KOPT-K1 (cell line): ENCODE data around the gene TUBGCP3.

Experiments
- H3K27ac ChIP-seq: fragments of 200-600 bp; sonication (generic); 2 replicates; pipeline ENCODE4 v1.5.1; 2016; ENCODE audit warnings: antibody characterized with exemption, mild to moderate bottlenecking, low read depth, low read length; ENCODE audit not compliant: poor library complexity, severe bottlenecking
- H3K36me3 ChIP-seq: fragments of 200-600 bp; sonication (generic); 2 replicates; pipeline ENCODE4 v1.5.1; 2017; ENCODE audit warnings: antibody characterized with exemption, mild to moderate bottlenecking, low read length, moderate library complexity; ENCODE audit not compliant: insufficient read depth
- H3K9me3 ChIP-seq: fragments of 200-600 bp; sonication (generic); 2 replicates; pipeline ENCODE4 v1.5.1; 2017; ENCODE audit warnings: antibody characterized with exemption, low read length, mild to moderate bottlenecking; ENCODE audit not compliant: insufficient read depth, poor library complexity, severe bottlenecking

TUBGCP3 gene

DNA sequence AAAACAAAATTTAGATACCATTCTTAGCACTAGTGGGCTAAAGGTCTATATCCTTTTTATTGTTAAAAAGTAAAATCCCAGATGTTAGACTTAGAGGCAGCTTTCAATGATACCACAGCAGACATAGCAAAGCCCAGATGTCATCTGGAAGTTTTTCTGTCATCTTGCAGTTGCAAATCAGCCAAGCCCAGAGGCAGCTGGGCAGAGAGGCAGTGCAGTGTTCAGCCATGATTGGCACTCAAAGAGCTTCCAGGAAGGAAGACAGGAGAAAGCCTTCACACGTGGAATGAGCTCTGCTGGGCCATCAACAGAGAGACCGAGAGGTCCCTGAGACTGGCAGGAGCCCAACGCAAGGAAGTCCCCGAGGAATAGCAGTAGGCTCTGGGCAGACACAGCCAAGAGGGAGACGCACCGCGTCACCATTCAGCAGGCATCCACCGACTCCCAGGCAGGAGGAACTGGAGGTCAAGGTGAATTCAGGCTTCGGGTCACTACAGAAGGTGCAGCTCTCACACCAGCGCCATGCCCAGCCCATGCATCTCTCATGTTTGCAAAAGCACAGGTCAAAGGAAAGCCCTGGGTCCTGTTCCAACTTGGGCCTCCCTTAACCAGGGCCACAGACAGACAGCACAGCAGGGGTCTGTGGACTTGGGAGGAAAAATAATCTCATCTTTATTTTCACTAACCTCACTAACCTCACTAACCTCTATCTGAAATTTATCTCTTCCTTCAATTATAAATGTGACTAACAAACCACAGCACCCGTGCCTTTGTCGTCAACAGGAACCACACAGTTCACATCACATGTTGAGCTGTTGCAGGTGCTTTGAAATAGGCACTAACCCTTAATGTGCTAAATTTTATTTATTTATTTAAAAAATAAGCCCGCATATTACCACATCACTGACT, 54.9 kb downstream of the TUBGCP3 start:
- Histone ChIP-seq H3K27ac (no peak overlapping the region), H3K36me3 (peaks cover 35% of the 10 kb centered on the region), H3K9me3 (no peaks in the 10 kb centered on the region)

GRCh38 chr13:112531263-112531794, 56.6 kb downstream of the TUBGCP3 start:
- H3K9me3 ChIP-seq = no peaks in the 10 kb centered on the region
- no peak overlapping the region for H3K27ac ChIP-seq

GRCh38 chr13:112530861-112531260, 57.1 kb downstream of the TUBGCP3 start:
- no peaks in the 10 kb centered on the region for H3K9me3 ChIP-seq
- no peak overlapping the region for H3K27ac ChIP-seq
- peaks cover 48% of the 10 kb centered on the region for H3K36me3 ChIP-seq

More at GRCh38 chr13:112531263-112531794, 56.6 kb downstream of the TUBGCP3 start:
- H3K36me3 ChIP-seq = peaks cover 43% of the 10 kb centered on the region

GRCh38 chr13:112529216-112529615, 58.7 kb downstream of the TUBGCP3 start:
- H3K36me3 ChIP-seq = peaks cover 54% of the 10 kb centered on the region
- H3K9me3 ChIP-seq = no peaks in the 10 kb centered on the region
- no peak overlapping the region for H3K27ac ChIP-seq

GRCh38 chr13:112526146-112526853, 61.7 kb downstream of the TUBGCP3 start:
- Histone ChIP-seq H3K36me3 (peaks cover 58% of the 10 kb centered on the region), H3K9me3 (no peaks in the 10 kb centered on the region)

GRCh38 chr13:112525356-112525945, 62.5 kb downstream of the TUBGCP3 start:
- Histone ChIP-seq H3K36me3 (peaks cover 59% of the 10 kb centered on the region), H3K9me3 (no peaks in the 10 kb centered on the region)

More at GRCh38 chr13:112526146-112526853, 61.7 kb downstream of the TUBGCP3 start:
- no peak overlapping the region for H3K27ac ChIP-seq

DNA sequence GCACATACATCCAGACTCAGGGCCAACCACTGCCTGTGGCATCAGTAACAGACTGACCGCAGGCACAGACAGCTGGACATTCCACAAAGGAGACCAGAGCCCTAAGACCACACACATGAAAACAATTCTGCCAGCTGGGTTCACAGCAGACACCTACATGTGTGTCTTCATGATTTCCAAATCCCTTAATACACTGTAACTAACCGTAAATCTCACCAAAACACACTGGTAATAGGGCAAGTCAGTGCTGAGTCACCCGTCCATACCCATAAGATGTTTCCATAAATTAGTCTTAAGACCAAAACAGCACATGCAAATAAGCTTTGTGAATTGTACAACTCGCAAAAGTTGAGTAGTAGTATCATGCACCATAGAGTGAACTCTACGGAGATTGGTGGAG, 65.4 kb downstream of the TUBGCP3 start:
- Histone ChIP-seq H3K36me3 (peaks cover 85% of the 10 kb centered on the region), H3K27ac (no peak overlapping the region), H3K9me3 (no peaks in the 10 kb centered on the region)

More at GRCh38 chr13:112525356-112525945, 62.5 kb downstream of the TUBGCP3 start:
- H3K27ac ChIP-seq = no peak overlapping the region

DNA sequence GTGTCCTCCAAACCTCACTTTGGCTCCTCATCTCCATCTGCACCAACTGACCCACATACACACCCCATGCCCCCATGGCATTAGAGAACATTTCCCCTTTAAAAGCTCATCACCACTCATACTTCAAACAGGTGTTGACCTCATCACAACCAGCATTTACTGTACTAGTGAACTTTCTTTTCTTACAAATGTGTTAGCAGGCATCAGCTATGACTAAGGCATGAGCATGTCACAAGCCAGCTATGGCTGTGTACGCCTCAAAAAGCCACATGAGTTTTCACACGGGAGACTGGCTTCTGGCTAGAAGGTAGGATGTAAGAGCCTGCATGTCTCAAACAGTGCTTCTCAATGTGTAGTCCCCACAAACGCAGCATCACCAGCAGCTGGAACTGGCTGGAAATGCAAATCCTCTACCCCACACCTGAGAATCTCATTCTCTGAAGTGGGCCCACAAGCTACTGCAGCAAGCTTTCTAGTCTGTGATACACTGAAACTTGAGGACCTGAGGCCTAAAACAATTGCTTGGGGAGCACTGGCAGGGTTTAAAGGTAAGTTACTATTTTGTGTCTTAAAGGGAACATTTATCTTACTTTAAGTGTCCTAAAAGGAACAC, 66.8 kb downstream of the TUBGCP3 start:
- no peaks in the 10 kb centered on the region for H3K9me3 ChIP-seq
- H3K36me3 ChIP-seq = peaks cover 85% of the 10 kb centered on the region
- no peak overlapping the region for H3K27ac ChIP-seq

- H3K27ac ChIP-seq = no peak overlapping the region
- no peaks in the 10 kb centered on the region for H3K9me3 ChIP-seq
- H3K36me3 ChIP-seq = peaks cover 89% of the 10 kb centered on the region
These were observed 68.4 kb downstream of the TUBGCP3 start for GRCh38 chr13:112519517-112520060.

- Histone ChIP-seq H3K9me3 (no peaks in the 10 kb centered on the region), H3K27ac (no peak overlapping the region), H3K36me3 (peaks cover 91% of the 10 kb centered on the region)
These were observed 71.7 kb downstream of the TUBGCP3 start for GRCh38 chr13:112516218-112516617.

DNA sequence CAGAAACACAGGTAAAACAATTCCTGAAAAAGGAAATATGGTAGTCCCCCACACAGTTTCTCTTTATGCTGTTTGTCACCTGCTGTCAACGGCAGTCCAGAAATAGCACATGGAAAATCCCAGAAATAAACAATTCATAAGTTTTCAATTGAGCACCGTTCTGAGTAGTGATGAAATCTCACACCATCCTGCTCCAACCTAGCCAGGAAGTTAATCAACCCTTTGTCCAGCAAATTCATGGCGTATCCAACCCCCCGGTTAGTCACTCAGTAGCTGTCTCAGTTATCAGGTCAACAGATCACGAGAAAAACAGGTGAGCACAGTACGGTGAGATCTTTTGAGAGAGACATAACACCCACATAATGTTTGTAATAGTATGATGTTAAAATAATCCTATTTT, 74.2 kb downstream of the TUBGCP3 start:
- no peaks in the 10 kb centered on the region for H3K9me3 ChIP-seq
- no peak overlapping the region for H3K27ac ChIP-seq
- peaks cover 91% of the 10 kb centered on the region for H3K36me3 ChIP-seq

- H3K36me3 ChIP-seq = peaks cover 91% of the 10 kb centered on the region
- no peaks in the 10 kb centered on the region for H3K9me3 ChIP-seq
- no peak overlapping the region for H3K27ac ChIP-seq
These were observed 76.8 kb downstream of the TUBGCP3 start for GRCh38 chr13:112510987-112511685.

- no peak overlapping the region for H3K27ac ChIP-seq
- no peaks in the 10 kb centered on the region for H3K9me3 ChIP-seq
- peaks cover 94% of the 10 kb centered on the region for H3K36me3 ChIP-seq
These were observed 77.8 kb downstream of the TUBGCP3 start for GRCh38 chr13:112510002-112510780.
